GM04503 (cell line): ENCODE measurements around the gene CGN.

Source experiments
- DNase-seq: peaks from one replicate; pipeline ENCODE4 v3.0.0-alpha.2; 2012; ENCODE audit warnings: low read depth

CGN gene

GRCh38 chr1:151549199-151549598 is 38.0 kb downstream of the CGN start:
- no peak for DNase-seq

GRCh38 chr1:151553659-151554058 is 42.5 kb downstream of the CGN start:
- no peak for DNase-seq

- DNase-seq, result no peak
These were observed 44.9 kb downstream of the CGN start for GRCh38 chr1:151556052-151556451.

GRCh38 chr1:151562661-151563060 is 51.5 kb downstream of the CGN start:
- no peak for DNase-seq

GRCh38 chr1:151563376-151563775 is 52.2 kb downstream of the CGN start:
- no peak for DNase-seq

- no peak for DNase-seq
These were observed 54.5 kb downstream of the CGN start for GRCh38 chr1:151565502-151566189.

- no peak for DNase-seq
These were observed 57.5 kb downstream of the CGN start for GRCh38 chr1:151568626-151569088.

GRCh38 chr1:151570819-151571218 is 59.6 kb downstream of the CGN start:
- DNase-seq, result no peak

GRCh38 chr1:151574575-151575529 is 63.7 kb downstream of the CGN start:
- peak; percentile 34 for DNase-seq

GRCh38 chr1:151577173-151577572 is 66.0 kb downstream of the CGN start:
- DNase-seq, result no peak

GRCh38 chr1:151578941-151579340 is 67.8 kb downstream of the CGN start:
- DNase-seq, result no peak

GRCh38 chr1:151579436-151580225 is 68.4 kb downstream of the CGN start:
- DNase-seq, result no peak

GRCh38 chr1:151581451-151581850 is 70.3 kb downstream of the CGN start:
- no peak for DNase-seq

GRCh38 chr1:151581921-151582320 is 70.7 kb downstream of the CGN start:
- DNase-seq, result no peak

- DNase-seq, result no peak
These were observed 72.6 kb downstream of the CGN start for GRCh38 chr1:151583796-151584195.

GRCh38 chr1:151584278-151584677 is 73.1 kb downstream of the CGN start:
- DNase-seq, result no peak

GRCh38 chr1:151584780-151585179 is 73.6 kb downstream of the CGN start:
- no peak for DNase-seq

GRCh38 chr1:151585622-151586021 is 74.4 kb downstream of the CGN start:
- DNase-seq, result no peak
